ENCODE data around the gene ABCA13.

ABCA13 gene

GRCh38 chr7:48250441-48250951 lies 79.2 kb downstream of the ABCA13 start:
- DNase-seq, result no peak

GRCh38 chr7:48251766-48252165 lies 80.5 kb downstream of the ABCA13 start:
- DNase-seq, result no peak

- no peak for DNase-seq
Observed at GRCh38 chr7:48252995-48253394, 81.7 kb downstream of the ABCA13 start.

- no peak for DNase-seq
Observed at GRCh38 chr7:48255046-48255445, 83.8 kb downstream of the ABCA13 start.

GRCh38 chr7:48259463-48260280 lies 88.4 kb downstream of the ABCA13 start:
- DNase-seq, result no peak

GRCh38 chr7:48261696-48262095 lies 90.4 kb downstream of the ABCA13 start:
- no peak for DNase-seq

- no peak for DNase-seq
Observed at GRCh38 chr7:48262606-48263310, 91.5 kb downstream of the ABCA13 start.

GRCh38 chr7:48263311-48263650 lies 92.0 kb downstream of the ABCA13 start:
- DNase-seq, result no peak

- DNase-seq, result no peak
Observed at GRCh38 chr7:48269066-48269465, 97.8 kb downstream of the ABCA13 start.

- DNase-seq, result no peak
Observed at GRCh38 chr7:48274662-48275061, 103.4 kb downstream of the ABCA13 start.

GRCh38 chr7:48279420-48279819 lies 108.2 kb downstream of the ABCA13 start:
- DNase-seq, result no peak

GRCh38 chr7:48280100-48280499 lies 108.8 kb downstream of the ABCA13 start:
- no peak for DNase-seq

GRCh38 chr7:48285373-48285772 lies 114.1 kb downstream of the ABCA13 start:
- no peak for DNase-seq

GRCh38 chr7:48286836-48287235 lies 115.6 kb downstream of the ABCA13 start:
- no peak for DNase-seq

- no peak for DNase-seq
Observed at GRCh38 chr7:48289656-48290055, 118.4 kb downstream of the ABCA13 start.

- no peak for DNase-seq
Observed at GRCh38 chr7:48292949-48293348, 121.7 kb downstream of the ABCA13 start.

GRCh38 chr7:48295296-48295971 lies 124.2 kb downstream of the ABCA13 start:
- DNase-seq, result no peak

GRCh38 chr7:48296966-48297365 lies 125.7 kb downstream of the ABCA13 start:
- no peak for DNase-seq

- DNase-seq, result peak in 1 of 2 donors; percentile 16
Observed at GRCh38 chr7:48298779-48299178, 127.5 kb downstream of the ABCA13 start.

GRCh38 chr7:48299580-48300169 lies 128.4 kb downstream of the ABCA13 start:
- DNase-seq, result peak; percentile 45 to 48

GRCh38 chr7:48300301-48300700 lies 129.0 kb downstream of the ABCA13 start:
- no peak for DNase-seq

- no peak for DNase-seq
Observed at GRCh38 chr7:48301201-48301600, 129.9 kb downstream of the ABCA13 start.

- no peak for DNase-seq
Observed at GRCh38 chr7:48304641-48305040, 133.4 kb downstream of the ABCA13 start.

All from stimulated activated CD4-positive, alpha-beta T cell treated with anti-CD3 and anti-CD28 coated beads, Interleukin-2, amount 100 ng/mL, for 48 hours (primary cell).